Glutamatergic neuron (in vitro differentiated cells): ENCODE data around the gene ANGPTL8. TPM values are rescaled to one million over a fixed set of nuclear protein-coding genes. Genes with fewer than 3 reads are reported as not detected.

ENCODE experiments used
- DNase-seq: peaks from one replicate; pipeline ENCODE4 v3.0.0; 2022
- H3K27ac Mint-ChIP-seq: one replicate; pipeline ENCODE4 v1.8.0; 2020; ENCODE audit warnings: mild to moderate bottlenecking, mixed read lengths, inconsistent platforms; ENCODE audit not compliant: unreplicated experiment
- H3K27me3 Mint-ChIP-seq: one replicate; pipeline ENCODE4 v1.8.0; 2020; ENCODE audit warnings: mild to moderate bottlenecking, moderate library complexity, mixed read lengths, inconsistent platforms; ENCODE audit not compliant: unreplicated experiment
- H3K36me3 Mint-ChIP-seq: one replicate; pipeline ENCODE4 v1.8.0; 2020; ENCODE audit warnings: mild to moderate bottlenecking, mixed read lengths, inconsistent platforms; ENCODE audit not compliant: unreplicated experiment
- H3K4me1 Mint-ChIP-seq: one replicate; pipeline ENCODE4 v1.8.0; 2020; ENCODE audit warnings: mild to moderate bottlenecking, low read depth, mixed read lengths, inconsistent platforms; ENCODE audit not compliant: unreplicated experiment
- H3K4me3 Mint-ChIP-seq: one replicate; pipeline ENCODE4 v1.8.0; 2020; ENCODE audit warnings: mild to moderate bottlenecking, mixed read lengths, inconsistent platforms; ENCODE audit not compliant: unreplicated experiment
- H3K9me3 Mint-ChIP-seq: one replicate; pipeline ENCODE4 v1.8.0; 2020; ENCODE audit warnings: mild to moderate bottlenecking, moderate library complexity, mixed read lengths, inconsistent platforms; ENCODE audit not compliant: unreplicated experiment
- total RNA-seq: library from RNA; stranded (reverse); fragmentation: NEBNext Ultra II Directional; extraction: Animal tissue kit (Norgen Biotek cat#: 25700); gene quantifications from one replicate; pipeline ENCODE4 v1.2.1, GENCODE V29; 2021; ENCODE audit not compliant: unreplicated experiment
- TF ChIP-seq, protein P1 (sequence below): fragments of 200-600 bp; sonication (generic); IDR thresholded peaks from one replicate; pipeline ENCODE4 v1.5.0; 2021; ENCODE audit not compliant: partially characterized antibody, unreplicated experiment

Gene ANGPTL8
- total RNA-seq, 1 donor from 2014 or later: not detected

DNA sequence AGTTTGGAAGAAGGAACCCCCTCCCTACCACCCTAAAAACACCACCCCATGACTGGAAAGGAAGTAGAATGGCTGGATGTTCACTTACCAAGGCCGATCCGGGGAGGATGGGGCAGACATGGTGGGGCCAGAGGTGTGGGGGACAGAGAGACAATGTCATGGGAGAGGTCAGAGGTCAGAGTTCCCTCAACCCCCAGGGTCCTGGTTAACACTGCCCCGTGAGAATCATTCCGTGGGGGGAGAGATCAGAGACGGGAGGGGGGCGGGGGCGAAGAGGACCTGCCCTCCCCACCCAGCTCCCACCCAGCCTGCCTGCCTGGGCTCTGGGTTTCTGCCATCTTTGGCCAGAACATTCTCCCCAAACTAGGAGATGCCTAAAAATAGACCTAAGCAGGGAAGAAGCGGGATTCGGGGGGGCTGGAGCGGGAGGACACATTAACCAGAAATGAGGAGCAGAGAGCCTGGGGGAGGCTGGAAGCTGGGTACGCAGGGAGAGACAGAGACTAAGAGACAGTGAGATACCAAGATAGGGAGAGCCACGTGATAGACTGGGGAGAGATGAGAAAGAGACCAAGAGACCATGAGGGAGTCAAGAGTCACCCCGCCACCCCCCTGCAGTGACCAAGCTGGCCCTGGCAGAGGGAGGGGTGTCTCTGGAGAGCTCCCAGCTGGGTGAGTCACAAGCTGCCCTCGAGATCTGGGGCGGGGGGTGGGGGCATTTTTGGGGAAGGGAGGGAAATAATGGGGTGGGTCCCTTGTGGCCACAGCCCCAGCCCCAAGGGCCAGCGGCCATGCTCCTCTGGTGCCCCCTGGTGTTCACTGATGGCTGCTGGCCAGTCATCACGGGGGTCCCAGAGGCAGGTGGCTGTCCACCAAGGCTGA, 36.0 kb upstream of the ANGPTL8 start:
- TF ChIP-seq, protein P1, sequence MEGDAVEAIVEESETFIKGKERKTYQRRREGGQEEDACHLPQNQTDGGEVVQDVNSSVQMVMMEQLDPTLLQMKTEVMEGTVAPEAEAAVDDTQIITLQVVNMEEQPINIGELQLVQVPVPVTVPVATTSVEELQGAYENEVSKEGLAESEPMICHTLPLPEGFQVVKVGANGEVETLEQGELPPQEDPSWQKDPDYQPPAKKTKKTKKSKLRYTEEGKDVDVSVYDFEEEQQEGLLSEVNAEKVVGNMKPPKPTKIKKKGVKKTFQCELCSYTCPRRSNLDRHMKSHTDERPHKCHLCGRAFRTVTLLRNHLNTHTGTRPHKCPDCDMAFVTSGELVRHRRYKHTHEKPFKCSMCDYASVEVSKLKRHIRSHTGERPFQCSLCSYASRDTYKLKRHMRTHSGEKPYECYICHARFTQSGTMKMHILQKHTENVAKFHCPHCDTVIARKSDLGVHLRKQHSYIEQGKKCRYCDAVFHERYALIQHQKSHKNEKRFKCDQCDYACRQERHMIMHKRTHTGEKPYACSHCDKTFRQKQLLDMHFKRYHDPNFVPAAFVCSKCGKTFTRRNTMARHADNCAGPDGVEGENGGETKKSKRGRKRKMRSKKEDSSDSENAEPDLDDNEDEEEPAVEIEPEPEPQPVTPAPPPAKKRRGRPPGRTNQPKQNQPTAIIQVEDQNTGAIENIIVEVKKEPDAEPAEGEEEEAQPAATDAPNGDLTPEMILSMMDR: peak; percentile 64
- Mint-ChIP-seq H3K27ac (peak overlapping the region; percentile 55), H3K9me3 (no peaks in the 10 kb centered on the region), H3K4me3 (no peak overlapping the region), H3K4me1 (no peaks in the 10 kb centered on the region), H3K36me3 (peaks cover 3% of the 10 kb centered on the region), H3K27me3 (peaks cover 3% of the 10 kb centered on the region)
- DNase-seq: peak; percentile 69

DNA sequence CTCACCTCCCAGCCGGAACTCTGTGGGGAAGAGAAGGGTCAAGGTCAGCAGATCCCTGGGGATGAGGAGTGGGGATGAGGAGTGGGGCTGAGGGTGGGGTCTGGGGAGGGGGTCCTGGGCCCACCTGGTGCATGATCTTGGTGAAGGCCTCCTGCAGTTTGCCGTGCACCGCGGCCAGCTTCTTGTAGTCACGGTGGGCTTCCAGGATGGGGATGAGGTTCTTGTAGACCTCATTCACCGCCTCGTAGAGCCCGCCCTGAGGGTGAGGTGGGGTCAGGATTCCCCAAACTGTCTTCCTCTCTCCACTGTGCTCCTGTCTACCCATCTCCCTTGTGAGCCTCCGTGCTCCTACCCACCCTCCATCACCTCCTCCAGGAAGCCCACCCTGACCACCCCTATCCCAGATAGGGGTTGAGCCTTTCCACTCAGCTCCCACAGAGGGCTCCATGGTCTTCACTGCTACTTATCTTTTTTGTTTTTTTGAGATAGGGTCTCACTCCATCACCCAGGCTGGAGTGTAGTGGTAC, 35.3 kb upstream of the ANGPTL8 start:
- Mint-ChIP-seq H3K4me3 (no peak overlapping the region), H3K27ac (no peak overlapping the region), H3K27me3 (peaks cover 4% of the 10 kb centered on the region), H3K9me3 (no peaks in the 10 kb centered on the region), H3K36me3 (peaks cover 3% of the 10 kb centered on the region), H3K4me1 (no peaks in the 10 kb centered on the region)
- TF ChIP-seq, protein P1: no peak
- no peak for DNase-seq

DNA sequence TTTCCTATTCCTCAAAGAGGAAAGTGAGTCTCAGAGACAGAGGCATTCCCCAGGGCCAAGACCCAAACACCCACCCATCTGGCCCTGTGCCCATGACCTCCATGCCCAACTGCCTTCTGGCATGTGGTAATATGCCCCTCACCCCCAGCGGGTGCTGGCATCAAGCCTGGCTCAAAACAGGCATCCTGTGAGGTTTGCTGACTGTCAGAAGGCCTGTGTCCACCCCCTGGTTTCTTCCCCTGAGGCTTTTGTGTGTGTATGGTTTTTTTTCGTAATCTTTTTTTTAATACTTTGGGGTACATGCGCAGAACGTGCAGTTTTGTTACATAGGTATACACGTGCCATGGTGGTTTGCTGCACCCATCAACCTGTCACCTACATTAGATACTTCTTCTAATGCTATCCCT, 34.5 kb upstream of the ANGPTL8 start:
- TF ChIP-seq, protein P1: no peak
- no peaks in the 10 kb centered on the region for H3K36me3 Mint-ChIP-seq
- H3K27ac Mint-ChIP-seq: no peak overlapping the region
- H3K4me3 Mint-ChIP-seq: no peak overlapping the region
- H3K9me3 Mint-ChIP-seq: peaks cover 2% of the 10 kb centered on the region
- peaks cover 8% of the 10 kb centered on the region for H3K27me3 Mint-ChIP-seq
- H3K4me1 Mint-ChIP-seq: no peaks in the 10 kb centered on the region
- no peak for DNase-seq

DNA sequence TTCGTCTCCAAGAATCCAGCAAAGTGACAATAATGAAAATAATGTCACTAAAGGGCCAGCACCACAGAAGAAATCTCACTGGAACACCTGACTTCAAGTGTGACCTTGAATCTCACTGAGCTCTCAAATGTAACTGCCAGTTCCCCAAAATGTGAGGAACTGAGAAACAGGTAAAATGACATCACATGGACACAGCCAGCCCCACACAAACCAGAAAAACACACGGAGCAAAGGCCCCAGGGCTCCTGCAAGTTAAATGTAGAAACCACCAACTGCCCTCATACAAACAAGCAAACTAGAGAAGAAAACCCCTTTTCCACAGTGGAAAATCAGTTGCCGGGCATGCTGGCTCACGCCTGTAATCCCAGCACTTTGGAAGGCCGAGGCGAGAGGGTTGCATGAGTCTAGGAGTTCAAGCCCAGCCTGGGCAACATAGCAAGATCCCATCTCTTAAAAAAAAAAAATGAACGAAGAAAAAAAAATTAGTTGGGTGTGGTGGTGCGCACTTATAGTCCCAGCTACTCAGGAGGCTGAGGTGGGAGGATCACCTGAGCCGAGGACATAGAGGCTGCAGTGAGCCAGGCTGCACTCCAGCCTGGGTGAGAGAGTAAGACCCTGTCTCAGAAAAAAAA, 33.4 kb upstream of the ANGPTL8 start:
- no peak overlapping the region for H3K4me3 Mint-ChIP-seq
- peaks cover 17% of the 10 kb centered on the region for H3K27me3 Mint-ChIP-seq
- no peaks in the 10 kb centered on the region for H3K4me1 Mint-ChIP-seq
- peaks cover 7% of the 10 kb centered on the region for H3K36me3 Mint-ChIP-seq
- TF ChIP-seq, protein P1: no peak
- peaks cover 13% of the 10 kb centered on the region for H3K9me3 Mint-ChIP-seq
- no peak for DNase-seq
- H3K27ac Mint-ChIP-seq: no peak overlapping the region
